IPS-18c (cell line): ENCODE data around the gene PRXL2B.
"Not testable (repeated sequence)": the region's sequence is repeated elsewhere in the genome, so short reads cannot be mapped to it uniquely, and the experiment has no call there.

Experiments
- H3K4me3 ChIP-seq: 2 replicates; pipeline ENCODE4 v1.7.0; 2013; ENCODE audit warnings: low read depth, mild to moderate bottlenecking, low read length, moderate library complexity; ENCODE audit not compliant: insufficient read depth
- H3K9me3 ChIP-seq: one replicate; pipeline ENCODE4 v1.6.1; 2013; ENCODE audit warnings: mild to moderate bottlenecking, low read length, moderate library complexity; ENCODE audit not compliant: control insufficient read depth, insufficient read depth

The PRXL2B gene

DNA sequence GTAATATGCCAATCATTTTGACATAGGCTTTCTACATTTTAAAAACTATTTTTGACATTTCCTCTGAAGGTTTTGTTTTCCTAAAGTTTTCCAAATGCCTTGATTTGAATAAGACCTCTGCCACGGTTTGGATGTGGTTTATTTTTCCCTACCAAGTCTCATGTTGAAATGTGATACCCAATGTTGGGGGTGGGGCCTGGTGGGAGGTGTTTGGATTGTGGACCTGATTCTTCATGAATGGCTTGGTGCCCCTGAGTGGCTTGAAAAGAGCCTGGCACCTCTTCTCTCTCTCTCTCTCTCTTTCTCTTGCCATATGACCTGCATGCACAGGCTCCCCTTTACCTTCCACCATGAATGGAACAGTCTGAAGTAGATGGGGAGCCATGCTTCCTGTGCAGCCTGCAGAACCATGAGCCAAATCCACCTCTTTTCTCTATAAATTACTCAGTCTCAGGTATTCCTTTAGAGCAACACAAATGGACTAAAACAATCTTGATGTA lies 31.4 kb downstream of the PRXL2B start:
- Histone ChIP-seq H3K4me3 (no peak overlapping the region), H3K9me3 (peaks cover 2% of the 10 kb centered on the region)

- H3K9me3 ChIP-seq = no peaks in the 10 kb centered on the region
- H3K4me3 ChIP-seq = no peak overlapping the region
These were observed 37.2 kb downstream of the PRXL2B start for GRCh38 chr1:2623571-2624337.

- no peak overlapping the region for H3K4me3 ChIP-seq
- no peaks in the 10 kb centered on the region for H3K9me3 ChIP-seq
These were observed 38.2 kb downstream of the PRXL2B start for GRCh38 chr1:2624735-2625300.

- no peak overlapping the region for H3K4me3 ChIP-seq
- H3K9me3 ChIP-seq = no peaks in the 10 kb centered on the region
These were observed 38.7 kb downstream of the PRXL2B start for GRCh38 chr1:2625311-2625710.

DNA sequence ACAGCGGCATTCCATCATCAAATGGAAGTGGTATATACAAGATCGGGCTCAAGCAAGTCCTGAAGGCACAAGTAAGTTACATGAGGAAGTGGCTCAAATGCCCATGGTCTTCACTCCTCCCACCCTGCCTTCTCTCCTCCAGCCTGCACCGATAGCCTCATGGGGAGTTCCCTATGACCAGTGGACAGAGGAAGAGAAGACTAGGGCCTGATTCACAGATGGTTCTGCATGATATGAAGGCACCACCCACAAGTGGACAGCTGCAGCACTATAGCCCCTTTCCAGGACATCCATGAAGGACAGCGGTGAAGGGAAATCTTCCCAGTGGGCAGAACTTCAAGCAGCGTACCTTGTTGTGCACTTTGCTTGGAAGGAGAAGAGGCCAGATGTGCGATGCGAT lies 39.2 kb downstream of the PRXL2B start:
- not testable (repeated sequence) for H3K4me3 ChIP-seq, H3K9me3 ChIP-seq

GRCh38 chr1:2627746-2628145 lies 41.2 kb downstream of the PRXL2B start:
- Histone ChIP-seq H3K9me3 (no peaks in the 10 kb centered on the region), H3K4me3 (no peak overlapping the region)

DNA sequence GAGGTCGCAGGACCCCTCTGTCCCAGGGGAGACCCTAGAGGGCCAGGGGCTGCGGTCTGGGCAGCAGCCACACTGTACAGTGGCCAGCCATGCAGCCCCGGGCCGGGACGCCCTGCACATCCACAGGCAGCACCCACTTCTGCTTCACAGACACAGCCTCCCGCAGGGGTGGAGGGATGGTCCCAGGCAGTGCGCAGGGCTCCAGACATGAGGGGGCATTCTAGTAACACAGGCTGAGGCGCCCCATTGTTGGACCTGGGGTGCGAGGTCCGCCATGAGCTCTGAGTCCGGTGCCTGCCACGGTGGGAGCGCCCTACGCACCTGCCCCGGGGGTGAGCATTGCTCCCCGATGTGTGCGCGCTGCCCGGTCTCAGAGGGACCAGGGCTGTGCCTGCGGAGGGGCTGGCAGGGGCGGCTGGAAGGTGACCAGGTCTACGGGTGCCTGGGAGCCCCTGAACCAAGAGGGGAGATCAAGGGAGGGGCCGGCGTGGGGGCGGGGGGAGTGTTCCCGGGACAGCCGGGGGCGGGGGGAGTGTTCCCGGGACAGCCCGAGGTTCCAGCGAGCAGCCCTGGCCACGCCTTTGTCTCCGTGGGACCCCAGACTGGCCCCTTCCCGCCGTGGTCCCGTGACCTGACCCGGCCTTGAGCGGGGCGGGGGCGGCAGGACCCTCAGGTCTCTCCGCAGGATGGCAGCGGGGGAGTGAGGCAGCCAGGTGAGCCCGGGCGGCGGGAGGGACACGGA lies 41.8 kb downstream of the PRXL2B start:
- H3K4me3 ChIP-seq = peak overlapping the region; percentile 43
- H3K9me3 ChIP-seq = peaks cover 2% of the 10 kb centered on the region

- H3K9me3 ChIP-seq = peaks cover 2% of the 10 kb centered on the region
- H3K4me3 ChIP-seq = peak overlapping the region; percentile 43
These were observed 42.5 kb downstream of the PRXL2B start for GRCh38 chr1:2628933-2629626.

DNA sequence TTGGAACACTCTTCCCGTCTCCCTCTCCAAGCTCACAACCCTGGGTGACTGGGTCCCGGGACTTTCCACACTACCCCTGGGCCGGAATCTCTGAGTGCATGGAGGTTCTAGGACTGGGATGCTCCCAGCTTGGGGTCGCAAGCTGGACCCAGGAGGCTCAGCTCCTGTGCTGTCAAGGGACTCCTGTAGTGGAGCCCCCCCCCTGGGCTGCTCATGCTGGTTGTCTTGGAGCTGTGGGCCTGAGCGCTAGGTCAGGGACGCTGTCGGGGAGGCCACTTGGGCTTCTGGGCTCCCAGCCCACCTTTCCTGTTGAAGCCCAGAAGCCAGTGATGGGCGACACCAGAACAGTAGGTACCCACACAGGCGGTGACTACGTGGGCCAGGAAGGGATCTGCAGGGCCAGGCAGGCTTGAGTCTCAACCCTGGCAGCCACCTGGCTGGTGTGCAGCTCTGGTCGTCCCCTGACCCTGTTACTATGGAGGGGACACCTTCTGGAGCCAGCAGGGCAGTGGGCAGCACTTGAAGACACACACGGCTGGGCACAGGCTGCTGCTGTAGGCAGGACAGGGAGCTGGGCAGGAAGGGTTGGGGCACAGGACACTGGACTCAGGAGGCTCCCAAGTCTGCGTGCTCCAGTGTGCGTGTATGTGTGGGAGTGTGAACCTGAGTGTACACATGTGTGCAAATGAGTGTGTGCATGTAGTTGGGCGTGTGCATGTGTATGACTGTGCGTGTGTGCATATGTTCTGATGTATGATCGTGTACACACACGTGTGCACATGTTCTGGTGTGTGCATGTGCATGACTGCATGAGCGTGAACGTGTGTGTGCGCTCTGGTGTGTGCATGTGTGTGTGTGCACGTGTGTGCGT lies 43.3 kb downstream of the PRXL2B start:
- H3K4me3 ChIP-seq = peak overlapping the region; percentile 43
- H3K9me3 ChIP-seq = peaks cover 2% of the 10 kb centered on the region

GRCh38 chr1:2630498-2631135 lies 44.0 kb downstream of the PRXL2B start:
- Histone ChIP-seq H3K9me3 (peaks cover 2% of the 10 kb centered on the region), H3K4me3 (peak overlapping the region; percentile 17; the same call in 1 of the 2 replicates)

DNA sequence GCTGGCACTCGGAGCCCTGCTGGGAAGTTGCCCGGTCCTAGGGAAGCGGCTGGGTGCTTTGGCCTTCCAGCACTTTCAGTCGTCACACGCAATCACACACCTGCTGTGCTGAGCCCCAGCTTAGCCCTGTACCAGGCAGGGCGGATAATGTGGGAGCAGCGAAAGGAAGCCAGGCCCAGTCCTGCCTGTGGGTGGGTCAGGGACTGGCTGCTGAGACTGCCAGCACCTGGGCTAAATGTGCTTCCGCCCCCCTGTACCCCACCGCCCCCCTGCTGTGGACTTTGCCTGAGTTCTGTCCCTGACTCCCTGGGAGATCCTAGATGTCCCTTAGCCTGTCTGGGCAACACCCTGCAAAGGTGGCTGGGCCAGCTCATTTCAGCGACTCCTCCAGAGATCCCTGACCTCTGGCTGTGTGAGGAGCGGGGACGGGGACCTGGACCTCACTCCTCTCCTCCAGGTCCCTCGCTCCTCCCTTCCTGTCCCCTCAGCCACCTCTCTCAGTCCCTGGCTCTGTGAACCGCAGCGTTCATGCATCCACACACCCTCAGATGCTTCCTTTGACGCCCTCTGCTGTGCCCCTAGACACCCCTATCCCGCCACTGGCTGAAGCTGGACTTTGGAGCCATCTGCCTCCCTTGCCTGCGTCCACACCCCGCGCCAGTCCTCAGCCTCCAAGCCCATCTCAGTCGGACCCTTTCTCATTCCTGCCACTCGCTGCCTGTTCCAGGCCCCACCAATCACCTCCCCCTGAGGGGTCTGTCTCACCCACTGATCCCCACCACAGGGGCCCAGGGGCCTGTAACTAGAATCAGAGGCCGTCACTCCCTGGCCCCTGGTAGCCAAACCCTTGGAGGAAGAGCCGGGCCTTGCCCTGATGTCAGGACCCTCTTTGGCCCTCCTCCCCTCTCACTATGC lies 44.8 kb downstream of the PRXL2B start:
- H3K9me3 ChIP-seq = peaks cover 2% of the 10 kb centered on the region
- no peak overlapping the region for H3K4me3 ChIP-seq

DNA sequence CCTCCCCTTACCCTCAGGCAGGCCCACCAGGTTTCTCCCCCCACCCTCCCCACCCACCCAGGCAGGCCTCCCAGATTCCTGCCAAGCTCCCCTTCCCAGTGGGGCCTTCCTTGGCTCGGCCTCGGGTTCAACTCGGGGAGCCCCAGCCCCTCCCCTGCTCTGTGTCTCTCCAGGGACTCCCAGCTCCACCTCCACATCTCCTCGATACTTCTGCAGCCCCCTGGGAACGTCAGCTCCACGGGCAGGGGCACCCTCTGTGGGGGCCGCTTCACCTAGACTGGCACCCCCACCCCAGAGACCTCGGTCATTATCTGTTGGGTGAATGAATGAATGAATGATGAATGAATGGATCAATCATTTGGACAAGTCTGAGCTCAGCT lies 45.5 kb downstream of the PRXL2B start:
- Histone ChIP-seq H3K4me3 (no peak overlapping the region), H3K9me3 (peaks cover 8% of the 10 kb centered on the region)

GRCh38 chr1:2632561-2633361 lies 46.2 kb downstream of the PRXL2B start, which contains the start of gene MMEL1:
Gene MMEL1, minus strand, starts transcription at chr1:2633016. Its CDS starts 3,532 bp downstream, at chr1:2629484.
- peaks cover 8% of the 10 kb centered on the region for H3K9me3 ChIP-seq
- H3K4me3 ChIP-seq = peak within 1 kb of the TSS; percentile 24; the same call in 1 of the 2 replicates

GRCh38 chr1:2633366-2633935 lies 46.9 kb downstream of the PRXL2B start:
- peaks cover 8% of the 10 kb centered on the region for H3K9me3 ChIP-seq
- H3K4me3 ChIP-seq = no peak overlapping the region
